Mammary epithelial cell (primary cell): ENCODE results near the gene STXBP6.

Experiments used
- CTCF ChIP-seq, 2 donors: IDR thresholded peaks in 1 of 2; conservative IDR thresholded peaks in 1 of 2; 2 replicates each; pipeline ENCODE4 v1.5.1; 2011 to 2012; ENCODE audit warnings: inconsistent platforms in 2 of 2, low read length in 2 of 2, mild to moderate bottlenecking in 2 of 2, control low read depth in 1 of 2, low read depth in 1 of 2; ENCODE audit not compliant: insufficient read depth in 1 of 2; ENCODE audit errors: extremely low read depth in 1 of 2
- EZH2 ChIP-seq: IDR thresholded peaks from 2 replicates; pipeline ENCODE4 v1.6.1; 2012; ENCODE audit warnings: low read length, inconsistent platforms, borderline replicate concordance

GRCh38 chr14:25004389-25004809 lies 45.5 kb downstream of the STXBP6 start:
- TF ChIP-seq CTCF (conservative IDR thresholded peaks at IDR 0.05 in 1 of 2, IDR thresholded peaks at IDR 0.05 in 1 of 2; ENCODE audit: extremely low read depth in 1 of 2, insufficient read depth in 1 of 2, low read depth in 1 of 2, low read length in 2 of 2) (no peak), EZH2 (no peak)
